Measurements from ENCODE around the gene ZMYM1.
"Not testable (repeated sequence)": the region's sequence is repeated elsewhere in the genome, so short reads cannot be mapped to it uniquely, and the experiment has no call there.

Gene ZMYM1

GRCh38 chr1:35120458-35121133 lies 41.4 kb downstream of the ZMYM1 start:
- Mint-ChIP-seq H3K4me3 (no peak overlapping the region), H3K4me1 (no peaks in the 10 kb centered on the region), H3K9me3 (peaks cover 7% of the 10 kb centered on the region), H3K36me3 (ENCODE audit: low read depth) (peaks cover 37% of the 10 kb centered on the region), H3K27me3 (ENCODE audit: low read depth, poor library complexity) (no peaks in the 10 kb centered on the region), H3K27ac (no peak overlapping the region)
- TF ChIP-seq, protein P1, sequence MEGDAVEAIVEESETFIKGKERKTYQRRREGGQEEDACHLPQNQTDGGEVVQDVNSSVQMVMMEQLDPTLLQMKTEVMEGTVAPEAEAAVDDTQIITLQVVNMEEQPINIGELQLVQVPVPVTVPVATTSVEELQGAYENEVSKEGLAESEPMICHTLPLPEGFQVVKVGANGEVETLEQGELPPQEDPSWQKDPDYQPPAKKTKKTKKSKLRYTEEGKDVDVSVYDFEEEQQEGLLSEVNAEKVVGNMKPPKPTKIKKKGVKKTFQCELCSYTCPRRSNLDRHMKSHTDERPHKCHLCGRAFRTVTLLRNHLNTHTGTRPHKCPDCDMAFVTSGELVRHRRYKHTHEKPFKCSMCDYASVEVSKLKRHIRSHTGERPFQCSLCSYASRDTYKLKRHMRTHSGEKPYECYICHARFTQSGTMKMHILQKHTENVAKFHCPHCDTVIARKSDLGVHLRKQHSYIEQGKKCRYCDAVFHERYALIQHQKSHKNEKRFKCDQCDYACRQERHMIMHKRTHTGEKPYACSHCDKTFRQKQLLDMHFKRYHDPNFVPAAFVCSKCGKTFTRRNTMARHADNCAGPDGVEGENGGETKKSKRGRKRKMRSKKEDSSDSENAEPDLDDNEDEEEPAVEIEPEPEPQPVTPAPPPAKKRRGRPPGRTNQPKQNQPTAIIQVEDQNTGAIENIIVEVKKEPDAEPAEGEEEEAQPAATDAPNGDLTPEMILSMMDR (IDR thresholded peaks at IDR 0.05): no peak
- DNase-seq: no peak

GRCh38 chr1:35122311-35122710 lies 43.1 kb downstream of the ZMYM1 start:
- Mint-ChIP-seq H3K4me3 (no peak overlapping the region), H3K27me3 (ENCODE audit: low read depth, poor library complexity) (no peaks in the 10 kb centered on the region), H3K36me3 (ENCODE audit: low read depth) (peaks cover 27% of the 10 kb centered on the region), H3K9me3 (peaks cover 21% of the 10 kb centered on the region), H3K4me1 (no peaks in the 10 kb centered on the region), H3K27ac (no peak overlapping the region)
- DNase-seq: no peak
- TF ChIP-seq, protein P1 (IDR thresholded peaks at IDR 0.05): no peak

- Mint-ChIP-seq H3K9me3 (peaks cover 55% of the 10 kb centered on the region), H3K4me1 (no peaks in the 10 kb centered on the region), H3K4me3 (no peak overlapping the region), H3K27ac (no peak overlapping the region), H3K36me3 (ENCODE audit: low read depth) (peaks cover 9% of the 10 kb centered on the region), H3K27me3 (ENCODE audit: low read depth, poor library complexity) (no peaks in the 10 kb centered on the region)
- TF ChIP-seq, protein P1 (IDR thresholded peaks at IDR 0.05): no peak
- no peak for DNase-seq
Observed at GRCh38 chr1:35126546-35126945, 47.4 kb downstream of the ZMYM1 start.

- no peaks in the 10 kb centered on the region for H3K27me3 Mint-ChIP-seq (ENCODE audit: low read depth, poor library complexity)
- no peak for DNase-seq
- H3K27ac Mint-ChIP-seq: no peak overlapping the region
- H3K4me3 Mint-ChIP-seq: no peak overlapping the region
- TF ChIP-seq, protein P1 (IDR thresholded peaks at IDR 0.05): no peak
- H3K36me3 Mint-ChIP-seq (ENCODE audit: low read depth): peaks cover 9% of the 10 kb centered on the region
- H3K4me1 Mint-ChIP-seq: no peaks in the 10 kb centered on the region
- H3K9me3 Mint-ChIP-seq: peaks cover 55% of the 10 kb centered on the region
Observed at GRCh38 chr1:35129080-35129479, 49.9 kb downstream of the ZMYM1 start.

- TF ChIP-seq, protein P1 (IDR thresholded peaks at IDR 0.05): no peak
- no peak for DNase-seq
- Mint-ChIP-seq H3K27me3 (ENCODE audit: low read depth, poor library complexity) (no peaks in the 10 kb centered on the region), H3K4me1 (peaks cover 8% of the 10 kb centered on the region), H3K36me3 (ENCODE audit: low read depth) (no peaks in the 10 kb centered on the region), H3K4me3 (no peak overlapping the region), H3K9me3 (peaks cover 14% of the 10 kb centered on the region), H3K27ac (no peak overlapping the region)
Observed at GRCh38 chr1:35136780-35137179, 57.6 kb downstream of the ZMYM1 start.

- not testable (repeated sequence) for H3K4me3 Mint-ChIP-seq; H3K27ac Mint-ChIP-seq; H3K36me3 Mint-ChIP-seq (ENCODE audit: low read depth); H3K4me1 Mint-ChIP-seq; DNase-seq; H3K27me3 Mint-ChIP-seq (ENCODE audit: low read depth, poor library complexity)
- peaks cover 14% of the 10 kb centered on the region for H3K9me3 Mint-ChIP-seq
Observed at GRCh38 chr1:35137590-35137989, 58.4 kb downstream of the ZMYM1 start.

GRCh38 chr1:35142294-35142693 lies 63.1 kb downstream of the ZMYM1 start:
- not testable (repeated sequence) for H3K27me3 Mint-ChIP-seq (ENCODE audit: low read depth, poor library complexity); H3K9me3 Mint-ChIP-seq; H3K27ac Mint-ChIP-seq; H3K4me3 Mint-ChIP-seq; DNase-seq; H3K36me3 Mint-ChIP-seq (ENCODE audit: low read depth)
- H3K4me1 Mint-ChIP-seq: peaks cover 33% of the 10 kb centered on the region

GRCh38 chr1:35142728-35143127 lies 63.5 kb downstream of the ZMYM1 start:
- H3K9me3 Mint-ChIP-seq; H3K27me3 Mint-ChIP-seq (ENCODE audit: low read depth, poor library complexity); DNase-seq; H3K27ac Mint-ChIP-seq; H3K4me3 Mint-ChIP-seq; H3K36me3 Mint-ChIP-seq (ENCODE audit: low read depth): not testable (repeated sequence)
- H3K4me1 Mint-ChIP-seq: peaks cover 33% of the 10 kb centered on the region
